Measurements from ENCODE around the gene OR10A3. TPM values are rescaled to one million over a fixed set of nuclear protein-coding genes. Genes with fewer than 3 reads are reported as not detected.

The OR10A3 gene
- total RNA-seq, 1 experiment from 2014 or later, result not detected

DNA sequence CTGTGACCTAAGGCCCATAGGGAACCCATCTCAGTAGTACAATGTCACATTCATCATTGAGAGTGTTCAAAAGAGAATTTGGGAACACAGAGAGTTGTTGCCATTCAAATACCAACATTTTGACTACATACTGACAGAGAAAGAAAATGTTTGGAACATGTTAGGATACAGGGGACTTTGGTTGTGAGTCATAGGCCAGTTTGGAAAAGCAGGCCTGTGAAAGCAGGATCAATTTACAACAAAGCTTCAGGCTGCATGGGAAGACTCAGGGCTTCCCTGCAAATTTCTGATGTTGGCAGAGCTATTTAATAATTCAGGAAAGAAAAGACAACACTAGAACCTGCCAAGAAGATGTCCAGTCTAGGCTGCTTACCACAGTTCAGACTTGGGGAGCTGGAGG, 23.4 kb upstream of the OR10A3 start:
- no peaks in the 10 kb centered on the region for H3K36me3 ChIP-seq (ENCODE audit: insufficient read depth, low read length, poor library complexity, severe bottlenecking)
- H3K4me3 ChIP-seq (ENCODE audit: low read depth, low read length, poor library complexity, severe bottlenecking), result no peak overlapping the region
- ChIA-PET POLR2A (ENCODE audit: low non-redundant PET) (no interaction called here), CTCF (no interaction called here)
- BruUV-seq (replicated peaks), result no TSS peak
- TF ChIP-seq, protein P1, sequence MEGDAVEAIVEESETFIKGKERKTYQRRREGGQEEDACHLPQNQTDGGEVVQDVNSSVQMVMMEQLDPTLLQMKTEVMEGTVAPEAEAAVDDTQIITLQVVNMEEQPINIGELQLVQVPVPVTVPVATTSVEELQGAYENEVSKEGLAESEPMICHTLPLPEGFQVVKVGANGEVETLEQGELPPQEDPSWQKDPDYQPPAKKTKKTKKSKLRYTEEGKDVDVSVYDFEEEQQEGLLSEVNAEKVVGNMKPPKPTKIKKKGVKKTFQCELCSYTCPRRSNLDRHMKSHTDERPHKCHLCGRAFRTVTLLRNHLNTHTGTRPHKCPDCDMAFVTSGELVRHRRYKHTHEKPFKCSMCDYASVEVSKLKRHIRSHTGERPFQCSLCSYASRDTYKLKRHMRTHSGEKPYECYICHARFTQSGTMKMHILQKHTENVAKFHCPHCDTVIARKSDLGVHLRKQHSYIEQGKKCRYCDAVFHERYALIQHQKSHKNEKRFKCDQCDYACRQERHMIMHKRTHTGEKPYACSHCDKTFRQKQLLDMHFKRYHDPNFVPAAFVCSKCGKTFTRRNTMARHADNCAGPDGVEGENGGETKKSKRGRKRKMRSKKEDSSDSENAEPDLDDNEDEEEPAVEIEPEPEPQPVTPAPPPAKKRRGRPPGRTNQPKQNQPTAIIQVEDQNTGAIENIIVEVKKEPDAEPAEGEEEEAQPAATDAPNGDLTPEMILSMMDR (conservative IDR thresholded peaks at IDR 0.05; ENCODE audit: low read depth, low read length), result no peak
- intact Hi-C loops (cut with micrococcal nuclease; ENCODE audit: unreplicated experiment), result no loop called here
- no peaks in the 10 kb centered on the region for H3K9me3 ChIP-seq (ENCODE audit: low read depth, low read length, poor library complexity, severe bottlenecking)
- H3K27ac ChIP-seq (ENCODE audit: low read depth, low read length, poor library complexity, severe bottlenecking), result no peak overlapping the region
- no peaks in the 10 kb centered on the region for H3K4me1 ChIP-seq (ENCODE audit: insufficient read depth, low read length, poor library complexity, severe bottlenecking)
- DNase-seq (ENCODE audit: low spot score), result no peak
- peaks cover 13% of the 10 kb centered on the region for H3K27me3 ChIP-seq (replicated peaks; ENCODE audit: insufficient read depth, low read depth, low read length, poor library complexity)

DNA sequence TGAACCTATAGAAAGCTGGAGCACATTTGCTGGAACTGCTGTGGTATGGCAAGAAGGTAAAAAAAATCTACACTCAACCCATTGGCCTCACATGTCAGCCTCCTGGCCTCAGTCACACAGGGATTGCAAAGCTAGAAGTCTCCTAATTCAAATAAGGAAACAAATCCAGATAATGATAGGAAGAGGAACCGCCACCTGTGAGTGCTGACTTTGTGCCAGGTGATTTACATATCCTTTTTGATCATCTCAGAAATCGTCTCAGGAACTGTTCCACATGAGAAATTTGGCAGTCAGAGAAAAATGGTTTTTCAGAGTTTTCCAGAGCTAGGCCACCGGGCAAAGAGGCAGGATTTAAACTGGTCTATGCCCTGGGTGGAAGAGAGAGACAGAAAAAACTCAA, 22.8 kb upstream of the OR10A3 start:
- no peaks in the 10 kb centered on the region for H3K4me1 ChIP-seq (ENCODE audit: insufficient read depth, low read length, poor library complexity, severe bottlenecking)
- intact Hi-C loops (cut with micrococcal nuclease; ENCODE audit: unreplicated experiment), result no loop called here
- H3K36me3 ChIP-seq (ENCODE audit: insufficient read depth, low read length, poor library complexity, severe bottlenecking), result no peaks in the 10 kb centered on the region
- no peak overlapping the region for H3K27ac ChIP-seq (ENCODE audit: low read depth, low read length, poor library complexity, severe bottlenecking)
- no TSS peak for BruUV-seq (replicated peaks)
- H3K9me3 ChIP-seq (ENCODE audit: low read depth, low read length, poor library complexity, severe bottlenecking), result no peaks in the 10 kb centered on the region
- H3K27me3 ChIP-seq (replicated peaks; ENCODE audit: insufficient read depth, low read depth, low read length, poor library complexity), result peaks cover 9% of the 10 kb centered on the region
- POLR2A ChIA-PET (ENCODE audit: low non-redundant PET), result no interaction called here
- no peak for TF ChIP-seq EZH2 (IDR thresholded peaks at IDR 0.05; ENCODE audit: borderline replicate concordance, low read depth, low read length, poor library complexity, severe bottlenecking)
- TF ChIP-seq, protein P1 (conservative IDR thresholded peaks at IDR 0.05; ENCODE audit: low read depth, low read length), result no peak
- no peak for DNase-seq (ENCODE audit: low spot score)
- no peak overlapping the region for H3K4me3 ChIP-seq (ENCODE audit: low read depth, low read length, poor library complexity, severe bottlenecking)
- CTCF ChIA-PET, result no interaction called here

DNA sequence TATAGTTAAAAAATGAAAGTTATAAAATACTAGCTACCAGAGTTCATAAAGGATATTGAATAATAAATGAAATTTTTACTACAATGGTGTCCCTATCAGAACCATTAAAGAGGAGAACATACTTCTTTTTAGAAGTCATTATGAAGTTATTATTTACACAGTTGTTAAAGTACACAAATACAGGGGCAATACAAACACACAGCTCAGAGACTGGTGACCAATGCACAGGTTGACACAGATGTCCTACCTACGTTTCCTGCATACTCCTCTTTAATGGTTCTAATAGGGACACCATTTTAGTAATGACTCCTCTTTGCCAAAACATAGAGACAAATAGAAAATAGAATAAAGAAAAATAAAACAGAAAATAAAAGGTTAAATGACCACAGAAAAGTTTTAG, 13.7 kb upstream of the OR10A3 start:
- Histone ChIP-seq H3K9me3 (ENCODE audit: low read depth, low read length, poor library complexity, severe bottlenecking) (no peaks in the 10 kb centered on the region), H3K27ac (ENCODE audit: low read depth, low read length, poor library complexity, severe bottlenecking) (no peak overlapping the region), H3K4me1 (ENCODE audit: insufficient read depth, low read length, poor library complexity, severe bottlenecking) (no peaks in the 10 kb centered on the region), H3K36me3 (ENCODE audit: insufficient read depth, low read length, poor library complexity, severe bottlenecking) (no peaks in the 10 kb centered on the region), H3K4me3 (ENCODE audit: low read depth, low read length, poor library complexity, severe bottlenecking) (no peak overlapping the region), H3K27me3 (replicated peaks; ENCODE audit: insufficient read depth, low read depth, low read length, poor library complexity) (no peaks in the 10 kb centered on the region)
- no TSS peak for BruUV-seq (replicated peaks)
- no peak for DNase-seq (ENCODE audit: low spot score)
- POLR2A ChIA-PET (ENCODE audit: low non-redundant PET), result no interaction called here
- TF ChIP-seq, protein P1 (conservative IDR thresholded peaks at IDR 0.05; ENCODE audit: low read depth, low read length), result no peak
- no peak for TF ChIP-seq EZH2 (IDR thresholded peaks at IDR 0.05; ENCODE audit: borderline replicate concordance, low read depth, low read length, poor library complexity, severe bottlenecking)
- intact Hi-C loops (cut with micrococcal nuclease; ENCODE audit: unreplicated experiment), result no loop called here
- CTCF ChIA-PET, result no interaction called here

Measured in A673 (cell line).